NCI-H510A (cell line): ENCODE results near the gene ATP2B2.
"Not testable (repeated sequence)": the region's sequence is repeated elsewhere in the genome, so short reads cannot be mapped to it uniquely, and the experiment has no call there.

Experiments used
- DNase-seq: peaks from one replicate; lab custom pipeline; 2025; lab: John Stamatoyannopoulos, UW

The ATP2B2 gene

GRCh38 chr3:10321630-10322351, 183.6 kb downstream of the ATP2B2 start:
- no peak for DNase-seq

- no peak for DNase-seq
Observed at GRCh38 chr3:10320320-10320677, 185.1 kb downstream of the ATP2B2 start.

GRCh38 chr3:10319804-10320203, 185.6 kb downstream of the ATP2B2 start:
- no peak for DNase-seq

- DNase-seq = no peak
Observed at GRCh38 chr3:10319251-10319650, 186.1 kb downstream of the ATP2B2 start.

- no peak for DNase-seq
Observed at GRCh38 chr3:10317961-10318350, 187.4 kb downstream of the ATP2B2 start.

GRCh38 chr3:10317311-10317960, 187.9 kb downstream of the ATP2B2 start:
- DNase-seq = no peak

- no peak for DNase-seq
Observed at GRCh38 chr3:10315771-10316344, 189.5 kb downstream of the ATP2B2 start.

GRCh38 chr3:10315101-10315500, 190.3 kb downstream of the ATP2B2 start:
- DNase-seq = no peak

- DNase-seq = no peak
Observed at GRCh38 chr3:10312861-10313260, 192.5 kb downstream of the ATP2B2 start.

GRCh38 chr3:10312391-10312790, 193.0 kb downstream of the ATP2B2 start:
- no peak for DNase-seq

- DNase-seq = no peak
Observed at GRCh38 chr3:10311710-10312109, 193.7 kb downstream of the ATP2B2 start.

GRCh38 chr3:10310578-10310977, 194.8 kb downstream of the ATP2B2 start:
- DNase-seq = no peak

GRCh38 chr3:10309736-10310135, 195.7 kb downstream of the ATP2B2 start:
- DNase-seq = no peak

GRCh38 chr3:10308678-10309077, 196.7 kb downstream of the ATP2B2 start:
- no peak for DNase-seq

GRCh38 chr3:10306156-10306555, 199.2 kb downstream of the ATP2B2 start:
- no peak for DNase-seq

- DNase-seq = no peak
Observed at GRCh38 chr3:10305331-10305902, 200.0 kb downstream of the ATP2B2 start.

- no peak for DNase-seq
Observed at GRCh38 chr3:10304905-10305304, 200.5 kb downstream of the ATP2B2 start.

- DNase-seq = no peak
Observed at GRCh38 chr3:10303785-10304184, 201.6 kb downstream of the ATP2B2 start.

GRCh38 chr3:10303105-10303504, 202.3 kb downstream of the ATP2B2 start:
- no peak for DNase-seq

- DNase-seq = no peak
Observed at GRCh38 chr3:10300087-10300486, 205.3 kb downstream of the ATP2B2 start.

- DNase-seq = no peak
Observed at GRCh38 chr3:10299679-10300078, 205.7 kb downstream of the ATP2B2 start.

GRCh38 chr3:10299175-10299574, 206.2 kb downstream of the ATP2B2 start:
- DNase-seq = no peak

GRCh38 chr3:10298064-10298463, 207.3 kb downstream of the ATP2B2 start:
- not testable (repeated sequence) for DNase-seq
